HEK293T (cell line): ENCODE data around the gene WIPF3.

ENCODE experiments used
- CTBP1 ChIP-seq: fragments of 450-650 bp; IDR thresholded peaks from 2 replicates; pipeline ENCODE4 v1.6.1; 2016; ENCODE audit warnings: borderline replicate concordance
- FOXA1 ChIP-seq: fragments of 450-650 bp; IDR thresholded peaks from 2 replicates; pipeline ENCODE4 v1.6.1; 2016; ENCODE audit warnings: mild to moderate bottlenecking
- FOXM1 ChIP-seq: fragments of 450-650 bp; IDR thresholded peaks from 2 replicates; pipeline ENCODE4 v1.6.1; 2017; ENCODE audit warnings: mild to moderate bottlenecking, borderline replicate concordance
- HDGF ChIP-seq: fragments of 450-650 bp; IDR thresholded peaks from 2 replicates; pipeline ENCODE4 v1.6.1; 2017; ENCODE audit warnings: antibody characterized with exemption, borderline replicate concordance
- SUZ12 ChIP-seq: fragments of 450-650 bp; IDR thresholded peaks from 2 replicates; pipeline ENCODE4 v1.6.1; 2016; ENCODE audit warnings: mild to moderate bottlenecking
- TARDBP ChIP-seq: fragments of 450-650 bp; IDR thresholded peaks from 2 replicates; pipeline ENCODE4 v1.6.1; 2016
- TF ChIP-seq, protein P1 (sequence below): fragments of 450-650 bp; IDR thresholded peaks from 2 replicates; pipeline ENCODE4 v1.6.1; 2016

DNA sequence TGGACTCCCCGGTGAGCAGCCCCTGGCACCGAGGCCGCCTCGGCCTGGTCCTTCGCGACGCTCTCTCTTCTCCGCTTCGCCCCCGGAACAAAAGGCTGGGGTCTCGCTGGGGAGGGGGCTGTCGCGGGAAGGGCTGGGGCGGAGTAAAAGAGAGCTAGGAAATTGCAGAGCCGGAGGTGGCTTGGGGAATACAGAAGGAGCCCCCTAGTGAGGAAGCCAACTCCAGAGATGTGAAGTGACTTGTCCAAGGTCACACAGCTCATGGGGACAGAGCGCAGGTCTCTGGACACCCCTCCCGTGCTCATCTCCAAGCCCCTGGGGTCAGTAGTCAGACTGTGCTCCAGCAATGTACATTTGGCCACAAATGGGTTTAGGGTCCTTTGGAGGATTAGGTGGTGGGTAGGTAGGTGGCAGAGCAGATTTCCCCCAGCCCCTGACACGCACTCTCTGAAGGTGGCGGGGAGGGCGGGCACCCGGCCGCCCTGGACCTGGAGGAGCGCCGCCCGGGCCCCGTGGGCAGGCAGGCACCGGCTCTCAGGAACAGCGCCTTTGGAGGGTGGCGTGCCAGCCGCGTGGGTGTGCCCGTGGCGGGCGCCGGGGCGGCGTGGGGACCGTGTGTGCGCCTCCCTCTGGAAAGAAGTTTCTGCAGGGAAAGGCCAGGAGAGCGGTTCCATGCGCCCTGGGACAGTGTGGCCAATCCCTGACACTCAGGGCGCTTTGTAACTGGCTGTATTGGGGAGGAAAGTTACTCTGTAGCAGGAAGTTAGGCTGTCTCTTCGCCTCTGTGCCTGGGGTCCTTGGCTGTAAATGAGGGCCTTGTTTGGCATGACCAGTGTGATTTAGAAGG, 910 bp downstream of the WIPF3 start:
- TF ChIP-seq HDGF (no peak), TARDBP (no peak), CTBP1 (no peak), FOXM1 (no peak), FOXA1 (no peak), SUZ12 (no peak)
- TF ChIP-seq, protein P1, sequence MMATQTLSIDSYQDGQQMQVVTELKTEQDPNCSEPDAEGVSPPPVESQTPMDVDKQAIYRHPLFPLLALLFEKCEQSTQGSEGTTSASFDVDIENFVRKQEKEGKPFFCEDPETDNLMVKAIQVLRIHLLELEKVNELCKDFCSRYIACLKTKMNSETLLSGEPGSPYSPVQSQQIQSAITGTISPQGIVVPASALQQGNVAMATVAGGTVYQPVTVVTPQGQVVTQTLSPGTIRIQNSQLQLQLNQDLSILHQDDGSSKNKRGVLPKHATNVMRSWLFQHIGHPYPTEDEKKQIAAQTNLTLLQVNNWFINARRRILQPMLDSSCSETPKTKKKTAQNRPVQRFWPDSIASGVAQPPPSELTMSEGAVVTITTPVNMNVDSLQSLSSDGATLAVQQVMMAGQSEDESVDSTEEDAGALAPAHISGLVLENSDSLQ = no peak
